IMR-90 (cell line): Measurements from ENCODE around the gene ANKFN1. TPM values are rescaled to one million over a fixed set of nuclear protein-coding genes. Genes with fewer than 3 reads are reported as not detected.

ENCODE experiments used
- ATAC-seq: fragments of 200-7000 bp; cut with Tn5 transposase; 2 replicates; pipeline ENCODE4 v1.9.1; 2020; ENCODE audit warnings: low read depth, mild to moderate bottlenecking, moderate library complexity
- BruUV-seq: library from RNA; stranded (reverse); fragments of 400-500 nt; replicated peaks from 2 replicates; lab custom pipeline; 2021; lab: Mats Ljungman, UMichigan
- CTCF ChIA-PET: fragments of 300-600 bp; formaldehyde crosslinking; extraction: SDS; loops from one replicate; lab custom pipeline; 2021; ENCODE audit warnings: antibody characterized with exemption; lab: Yijun Ruan, JAX
- POLR2A ChIA-PET: fragments of 300-600 bp; sonication (Branson Sonifier 250); formaldehyde crosslinking; loops from one replicate; lab custom pipeline; 2022; ENCODE audit warnings: antibody characterized with exemption; ENCODE audit not compliant: unreplicated experiment; lab: Charles Lee
- DNase-seq: peaks from one replicate; pipeline ENCODE4 v3.0.0; 2013
- H2AFZ ChIP-seq: replicated peaks from 2 replicates; pipeline ENCODE3; 2013; ENCODE audit warnings: low read length, mild to moderate bottlenecking; ENCODE audit not compliant: poor library complexity
- H2AK5ac ChIP-seq: 2 replicates; pipeline ENCODE4 v1.6.1; 2013; ENCODE audit warnings: low read depth, low read length, inconsistent platforms
- H2AK9ac ChIP-seq: replicated peaks from 2 replicates; pipeline ENCODE3; 2013; ENCODE audit warnings: mild to moderate bottlenecking, low read depth, low read length, moderate library complexity; ENCODE audit not compliant: poor library complexity
- H2BK120ac ChIP-seq: 2 replicates; pipeline ENCODE4 v1.6.1; 2013; ENCODE audit warnings: low read depth, low read length, inconsistent platforms
- H2BK15ac ChIP-seq: 3 replicates; pipeline ENCODE4 v1.6.1; 2013; ENCODE audit warnings: low read depth, low read length, inconsistent platforms
- H2BK20ac ChIP-seq: 2 replicates; pipeline ENCODE4 v1.6.1; 2013; ENCODE audit warnings: low read depth, mild to moderate bottlenecking, inconsistent platforms, low read length, moderate library complexity
- H2BK5ac ChIP-seq: 2 replicates; pipeline ENCODE4 v1.6.1; 2013; ENCODE audit warnings: mild to moderate bottlenecking, low read depth, low read length, inconsistent platforms; ENCODE audit not compliant: poor library complexity, severe bottlenecking
- H3K14ac ChIP-seq: replicated peaks from 2 replicates; pipeline ENCODE4 v1.6.1; 2013; ENCODE audit warnings: low read depth, low read length, inconsistent platforms
- H3K18ac ChIP-seq: 2 replicates; pipeline ENCODE4 v1.6.1; 2013; ENCODE audit warnings: low read depth, low read length, control low read depth
- H3K23ac ChIP-seq: 2 replicates; pipeline ENCODE4 v1.6.1; 2013; ENCODE audit warnings: low read depth, low read length, inconsistent platforms
- H3K27ac ChIP-seq: 2 replicates; pipeline ENCODE4 v1.5.1; 2013; ENCODE audit warnings: mild to moderate bottlenecking, control low read depth, low read length; ENCODE audit not compliant: insufficient read depth
- H3K27me3 ChIP-seq: 2 replicates; pipeline ENCODE4 v1.6.1; 2013; ENCODE audit warnings: low read length; ENCODE audit not compliant: control insufficient read depth, insufficient read depth
- H3K36me3 ChIP-seq: 2 replicates; pipeline ENCODE4 v1.6.1; 2013; ENCODE audit warnings: low read length, mixed read lengths; ENCODE audit not compliant: control insufficient read depth, insufficient read depth
- H3K4ac ChIP-seq: 2 replicates; pipeline ENCODE4 v1.6.1; 2013; ENCODE audit warnings: low read depth, low read length, inconsistent platforms
- H3K4me1 ChIP-seq: 2 replicates; pipeline ENCODE4 v1.6.1; 2013; ENCODE audit warnings: low read length, mixed read lengths; ENCODE audit not compliant: control insufficient read depth, insufficient read depth
- H3K4me2 ChIP-seq: 2 replicates; pipeline ENCODE4 v1.6.1; 2013; ENCODE audit warnings: low read depth, mild to moderate bottlenecking, control low read depth, low read length, moderate library complexity
- H3K4me3 ChIP-seq: 2 replicates; pipeline ENCODE4 v1.5.1; 2013; ENCODE audit warnings: low read depth, mild to moderate bottlenecking, control low read depth, low read length, moderate library complexity; ENCODE audit not compliant: insufficient read depth
- H3K56ac ChIP-seq: 2 replicates; pipeline ENCODE4 v1.6.1; 2013; ENCODE audit warnings: low read length, inconsistent platforms; ENCODE audit not compliant: insufficient read depth; ENCODE audit errors: extremely low read depth
- H3K79me1 ChIP-seq, 2 experiments: 2 replicates each; pipeline ENCODE4 v1.6.1; 2013; ENCODE audit warnings: low read length in 2 of 2, inconsistent platforms in 1 of 2, low read depth in 1 of 2
- H3K9ac ChIP-seq: 2 replicates; pipeline ENCODE4 v1.6.1; 2013; ENCODE audit warnings: low read depth, low read length, control low read depth
- H3K9me1 ChIP-seq: 2 replicates; pipeline ENCODE4 v1.6.1; 2013; ENCODE audit warnings: low read length, inconsistent platforms; ENCODE audit not compliant: insufficient read depth
- H3K9me3 ChIP-seq: 2 replicates; pipeline ENCODE4 v1.6.1; 2013; ENCODE audit warnings: low read length; ENCODE audit not compliant: control insufficient read depth, insufficient read depth
- H4K20me1 ChIP-seq: 2 replicates; pipeline ENCODE4 v1.6.1; 2013; ENCODE audit warnings: low read length, inconsistent platforms; ENCODE audit not compliant: insufficient read depth
- H4K5ac ChIP-seq: 2 replicates; pipeline ENCODE4 v1.6.1; 2013; ENCODE audit warnings: mild to moderate bottlenecking, low read depth, low read length, control low read depth
- H4K8ac ChIP-seq, 2 experiments: 2 replicates each; pipeline ENCODE4 v1.6.1; 2013; ENCODE audit warnings: low read depth in 2 of 2, low read length in 2 of 2, control low read depth in 1 of 2, inconsistent platforms in 1 of 2
- H4K91ac ChIP-seq: 2 replicates; pipeline ENCODE4 v1.6.1; 2013; ENCODE audit warnings: low read depth, low read length, inconsistent platforms; ENCODE audit not compliant: insufficient read depth
- BHLHE40 ChIP-seq: fragments of 150-350 bp; IDR thresholded peaks from 2 replicates; pipeline ENCODE4 v1.6.1; 2016; ENCODE audit warnings: mild to moderate bottlenecking, low read depth, low read length
- CEBPB ChIP-seq: IDR thresholded peaks from 2 replicates; pipeline ENCODE4 v1.6.1; 2012; ENCODE audit warnings: low read depth, low read length, improper control_type of control experiment
- CHD1 ChIP-seq: IDR thresholded peaks from 2 replicates; pipeline ENCODE4 v1.6.1; 2012; ENCODE audit warnings: low read depth, low read length, improper control_type of control experiment
- FOS ChIP-seq: fragments of 150-350 bp; IDR thresholded peaks from 2 replicates; pipeline ENCODE4 v1.6.1; 2016; ENCODE audit warnings: low read depth, low read length
- MAFK ChIP-seq: IDR thresholded peaks from 2 replicates; pipeline ENCODE4 v1.6.1; 2012; ENCODE audit warnings: low read depth, low read length, improper control_type of control experiment
- MAZ ChIP-seq: IDR thresholded peaks from 2 replicates; pipeline ENCODE4 v1.6.1; 2012; ENCODE audit warnings: low read depth, mild to moderate bottlenecking, low read length, improper control_type of control experiment, moderate library complexity, borderline replicate concordance
- MXI1 ChIP-seq: IDR thresholded peaks from 2 replicates; pipeline ENCODE4 v1.6.1; 2012; ENCODE audit warnings: low read depth, mild to moderate bottlenecking, low read length, moderate library complexity, borderline replicate concordance
- NFE2L2 ChIP-seq: fragments of 150-350 bp; IDR thresholded peaks from 2 replicates; pipeline ENCODE4 v1.6.1; 2016; ENCODE audit warnings: low read depth, mild to moderate bottlenecking, low read length
- POLR2A ChIP-seq: IDR thresholded peaks from 2 replicates; pipeline ENCODE4 v1.6.1; 2012; ENCODE audit warnings: mild to moderate bottlenecking, low read depth, low read length
- RAD21 ChIP-seq: IDR thresholded peaks from 2 replicates; pipeline ENCODE4 v1.6.1; 2012; ENCODE audit warnings: low read length, improper control_type of control experiment
- RCOR1 ChIP-seq: IDR thresholded peaks from 2 replicates; pipeline ENCODE4 v1.6.1; 2012; ENCODE audit warnings: mild to moderate bottlenecking, low read length, improper control_type of control experiment; ENCODE audit not compliant: insufficient replicate concordance
- SMC3 ChIP-seq: fragments of 150-350 bp; IDR thresholded peaks from 2 replicates; pipeline ENCODE4 v1.6.1; 2016; ENCODE audit warnings: low read depth, mild to moderate bottlenecking, antibody characterized with exemption, low read length, moderate library complexity
- WGBS, 2 experiments: methylation state at CpG; one replicate each; pipeline versions ENCODE4 v1.1.5 to v1.1.7; 2013; ENCODE audit warnings: missing lambda C conversion rate in 2 of 2; ENCODE audit not compliant: insufficient read length in 1 of 2; ENCODE audit errors: extremely low coverage in 2 of 2; 5-methylcytosine and 5-hydroxymethylcytosine counted together
- dilution Hi-C: fragments of 300-500 bp; cut with HindIII; formaldehyde crosslinking; loops from one replicate; pipeline ENCODE4 v1.14.3; 2018; ENCODE audit warnings: low sequenced_read_pairs; ENCODE audit not compliant: unreplicated experiment
- in situ Hi-C: fragments of 300-500 bp; cut with MboI; formaldehyde crosslinking; loops from 3 replicates; pipeline ENCODE4 v1.14.3; 2019; ENCODE audit warnings: low sequenced_read_pairs, inconsistent platforms, mixed read lengths
- intact Hi-C: fragments of 100-400 bp; cut with micrococcal nuclease; formaldehyde crosslinking; loops from 2 replicates; pipeline ENCODE4 v1.10.0; 2022
- polyA plus RNA-seq, 3 experiments: library from polyadenylated mRNA; depleted of rRNA; stranded (reverse); fragments of >200 nt; gene quantifications; 2 replicates each; pipeline ENCODE4 v1.2.3, GENCODE V29; 2012; ENCODE audit warnings: low replicate concordance in 1 of 3
- total RNA-seq: library from RNA; depleted of rRNA; stranded (reverse); fragments of >200 nt; gene quantifications from 2 replicates; pipeline ENCODE4 v1.2.3, GENCODE V29; 2012
- TF ChIP-seq, protein P1 (sequence below): fragments of 150-350 bp; IDR thresholded peaks from 2 replicates; pipeline ENCODE4 v1.6.1; 2017; ENCODE audit warnings: mild to moderate bottlenecking, antibody characterized with exemption, low read length, low read depth
- TF ChIP-seq, protein P2 (sequence below): fragments of 150-350 bp; IDR thresholded peaks from 2 replicates; pipeline ENCODE4 v1.6.1; 2016; ENCODE audit warnings: low read depth, mild to moderate bottlenecking, low read length, moderate library complexity, borderline replicate concordance
- TF ChIP-seq, protein P3 (sequence below): conservative IDR thresholded peaks from 2 replicates; pipeline ENCODE4 v1.5.1; 2012; ENCODE audit warnings: mild to moderate bottlenecking, low read depth, low read length, improper control_type of control experiment

The ANKFN1 gene
- total and polyA plus RNA-seq, 2 of the 4 experiments (the other 2 are of a cell fraction), result not detected

DNA sequence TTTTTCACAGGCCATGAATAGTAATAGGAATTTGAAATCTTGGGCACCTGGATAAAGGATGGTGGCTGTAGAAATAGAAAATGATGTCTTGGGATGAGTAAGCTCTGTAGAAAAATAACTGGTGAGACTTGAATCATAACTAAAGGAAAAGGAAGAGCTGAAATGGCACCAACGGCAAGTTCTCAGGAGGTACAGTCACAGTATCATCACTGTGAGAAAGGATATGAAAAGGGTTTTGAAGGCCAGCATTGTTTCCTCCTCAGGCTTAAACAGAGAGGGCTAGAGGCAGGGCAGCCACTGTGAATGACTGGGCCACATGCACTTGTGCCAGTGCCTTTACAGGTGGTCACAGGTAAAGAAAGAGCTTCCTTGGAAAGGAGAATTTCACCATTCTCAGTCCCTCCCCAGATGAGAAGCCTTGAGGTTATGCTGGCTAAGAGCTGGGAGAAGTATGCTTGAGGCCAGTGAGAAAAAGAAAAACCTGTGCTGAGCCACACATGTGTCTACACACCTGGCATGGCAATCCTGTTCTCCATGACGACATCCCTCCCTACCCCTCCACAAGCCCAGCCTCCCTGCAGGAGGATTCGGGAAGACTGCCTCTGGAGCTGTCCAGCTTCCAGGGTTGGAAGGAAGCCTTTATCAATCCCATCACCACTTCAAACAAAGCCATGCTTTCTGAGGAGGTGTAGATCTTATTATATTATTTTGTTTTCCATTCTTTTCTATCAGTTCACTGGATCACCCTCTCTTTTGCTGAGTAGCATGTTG, 3.8 kb upstream of the ANKFN1 start:
- ATAC-seq (no peak; the same call in 1 of the 2 replicates), DNase-seq (peak; percentile 19)
- H3K56ac ChIP-seq, result no peak overlapping the region
- BruUV-seq, result no TSS peak
- no peak overlapping the region for H4K8ac ChIP-seq
- no peak overlapping the region for H3K14ac ChIP-seq
- no peak overlapping the region for H3K27ac ChIP-seq
- no peak overlapping the region for H3K9ac ChIP-seq
- H3K9me3 ChIP-seq, result no peaks in the 10 kb centered on the region
- dilution Hi-C loops, result no loop called here
- no peak overlapping the region for H4K5ac ChIP-seq
- no peaks in the 10 kb centered on the region for H3K9me1 ChIP-seq
- H2BK5ac ChIP-seq, result no peak overlapping the region
- H3K4ac ChIP-seq, result no peak overlapping the region
- H3K4me3 ChIP-seq, result no peak overlapping the region
- no peaks in the 10 kb centered on the region for H4K20me1 ChIP-seq
- intact Hi-C loops, result no loop called here
- H3K18ac ChIP-seq, result no peak overlapping the region
- no peaks in the 10 kb centered on the region for H3K4me1 ChIP-seq
- no peaks in the 10 kb centered on the region for H3K27me3 ChIP-seq
- no peak overlapping the region for H2AK9ac ChIP-seq
- POLR2A ChIA-PET, result no interaction called here
- no peak overlapping the region for H2BK20ac ChIP-seq
- H3K79me1 ChIP-seq, result no peaks in the 10 kb centered on the region
- no peak overlapping the region for H2AK5ac ChIP-seq
- no peak overlapping the region for H2BK15ac ChIP-seq
- CTCF ChIA-PET, result interaction anchor here (1.0 to 1.1 kb wide), 2 partner anchors 23 to 170 kb away, joined by 3 read pairs; no protein-coding TSS in a partner anchor
- no peak overlapping the region for H2AFZ ChIP-seq
- H4K91ac ChIP-seq, result no peak overlapping the region
- no peak overlapping the region for H2BK120ac ChIP-seq
- no peak overlapping the region for H3K23ac ChIP-seq
- no peak overlapping the region for H3K4me2 ChIP-seq
- in situ Hi-C loops, result no loop called here
- WGBS, 2 experiments, result 71% methylated on average over 1 of the region's 3 CpGs; no CpG with 5 or more reads in 1 of the 2 experiments
- no peaks in the 10 kb centered on the region for H3K36me3 ChIP-seq
- TF ChIP-seq, protein P1, sequence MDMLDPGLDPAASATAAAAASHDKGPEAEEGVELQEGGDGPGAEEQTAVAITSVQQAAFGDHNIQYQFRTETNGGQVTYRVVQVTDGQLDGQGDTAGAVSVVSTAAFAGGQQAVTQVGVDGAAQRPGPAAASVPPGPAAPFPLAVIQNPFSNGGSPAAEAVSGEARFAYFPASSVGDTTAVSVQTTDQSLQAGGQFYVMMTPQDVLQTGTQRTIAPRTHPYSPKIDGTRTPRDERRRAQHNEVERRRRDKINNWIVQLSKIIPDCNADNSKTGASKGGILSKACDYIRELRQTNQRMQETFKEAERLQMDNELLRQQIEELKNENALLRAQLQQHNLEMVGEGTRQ, result no peak
- no peak for TF ChIP-seq CHD1
- no peak for TF ChIP-seq FOS
- TF ChIP-seq RAD21, result no peak
- no peak for TF ChIP-seq NFE2L2
- no peak for TF ChIP-seq POLR2A
- TF ChIP-seq MAFK, result no peak
- TF ChIP-seq BHLHE40, result no peak
- no peak for TF ChIP-seq RCOR1
- no peak for TF ChIP-seq MXI1
- no peak for TF ChIP-seq MAZ
- TF ChIP-seq SMC3, result no peak
- no peak for TF ChIP-seq CEBPB
- TF ChIP-seq, protein P2, sequence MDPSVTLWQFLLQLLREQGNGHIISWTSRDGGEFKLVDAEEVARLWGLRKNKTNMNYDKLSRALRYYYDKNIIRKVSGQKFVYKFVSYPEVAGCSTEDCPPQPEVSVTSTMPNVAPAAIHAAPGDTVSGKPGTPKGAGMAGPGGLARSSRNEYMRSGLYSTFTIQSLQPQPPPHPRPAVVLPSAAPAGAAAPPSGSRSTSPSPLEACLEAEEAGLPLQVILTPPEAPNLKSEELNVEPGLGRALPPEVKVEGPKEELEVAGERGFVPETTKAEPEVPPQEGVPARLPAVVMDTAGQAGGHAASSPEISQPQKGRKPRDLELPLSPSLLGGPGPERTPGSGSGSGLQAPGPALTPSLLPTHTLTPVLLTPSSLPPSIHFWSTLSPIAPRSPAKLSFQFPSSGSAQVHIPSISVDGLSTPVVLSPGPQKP, result no peak
- TF ChIP-seq, protein P3, sequence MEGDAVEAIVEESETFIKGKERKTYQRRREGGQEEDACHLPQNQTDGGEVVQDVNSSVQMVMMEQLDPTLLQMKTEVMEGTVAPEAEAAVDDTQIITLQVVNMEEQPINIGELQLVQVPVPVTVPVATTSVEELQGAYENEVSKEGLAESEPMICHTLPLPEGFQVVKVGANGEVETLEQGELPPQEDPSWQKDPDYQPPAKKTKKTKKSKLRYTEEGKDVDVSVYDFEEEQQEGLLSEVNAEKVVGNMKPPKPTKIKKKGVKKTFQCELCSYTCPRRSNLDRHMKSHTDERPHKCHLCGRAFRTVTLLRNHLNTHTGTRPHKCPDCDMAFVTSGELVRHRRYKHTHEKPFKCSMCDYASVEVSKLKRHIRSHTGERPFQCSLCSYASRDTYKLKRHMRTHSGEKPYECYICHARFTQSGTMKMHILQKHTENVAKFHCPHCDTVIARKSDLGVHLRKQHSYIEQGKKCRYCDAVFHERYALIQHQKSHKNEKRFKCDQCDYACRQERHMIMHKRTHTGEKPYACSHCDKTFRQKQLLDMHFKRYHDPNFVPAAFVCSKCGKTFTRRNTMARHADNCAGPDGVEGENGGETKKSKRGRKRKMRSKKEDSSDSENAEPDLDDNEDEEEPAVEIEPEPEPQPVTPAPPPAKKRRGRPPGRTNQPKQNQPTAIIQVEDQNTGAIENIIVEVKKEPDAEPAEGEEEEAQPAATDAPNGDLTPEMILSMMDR, result no peak
